SH-SY5Y (cell line): ENCODE measurements around the gene LAMC3.

Source experiments
- GATA2 ChIP-seq: IDR thresholded peaks from 2 replicates; pipeline ENCODE4 v1.6.1; 2011; ENCODE audit warnings: mild to moderate bottlenecking, low read depth, low read length
- GATA3 ChIP-seq: IDR thresholded peaks from 2 replicates; pipeline ENCODE4 v1.6.1; 2011; ENCODE audit warnings: low read depth, mild to moderate bottlenecking, low read length, moderate library complexity

DNA sequence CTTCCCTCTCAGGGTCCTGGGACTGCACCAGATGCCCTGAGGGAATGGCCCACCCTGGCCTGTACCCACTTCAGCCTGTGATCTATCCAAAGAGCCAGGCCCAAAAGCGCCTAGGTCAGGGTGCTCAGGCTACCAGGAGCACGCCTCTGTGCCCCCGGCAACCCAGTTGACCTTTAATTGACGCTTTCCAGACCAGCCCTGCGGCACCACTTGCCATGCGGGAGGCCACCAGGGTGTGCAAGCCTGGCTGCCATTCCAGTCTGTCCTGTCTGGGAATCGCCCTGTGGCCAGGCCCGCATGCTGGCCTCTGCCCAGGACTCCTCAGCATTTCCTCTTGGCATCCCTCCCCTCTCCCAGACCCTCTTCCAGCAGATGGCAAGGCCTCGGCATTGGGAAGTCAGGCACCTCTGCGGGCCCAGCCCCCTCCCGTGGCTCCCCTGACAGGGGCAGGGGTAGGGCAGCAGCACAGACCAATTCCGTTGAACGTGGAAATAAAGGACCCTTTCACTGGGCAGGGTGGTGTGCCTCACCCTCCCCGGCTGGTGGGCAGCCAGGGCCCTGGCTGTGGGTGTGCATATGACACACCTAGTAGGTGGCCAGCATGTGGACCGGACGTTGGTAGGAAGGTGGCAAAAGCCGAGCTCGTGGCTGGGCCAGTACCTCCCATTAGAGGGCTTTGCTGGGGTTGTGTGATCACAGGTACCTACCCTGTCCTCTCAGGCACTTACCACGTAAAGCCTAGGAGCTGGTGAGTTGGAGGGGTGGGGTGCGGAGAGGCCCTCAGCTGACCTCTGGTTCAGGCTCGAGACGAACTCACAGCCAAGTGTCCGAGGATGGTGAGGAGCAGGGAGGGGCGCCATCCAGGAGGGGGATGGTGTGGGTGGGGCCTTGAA is 83.8 kb downstream of the LAMC3 start:
- TF ChIP-seq GATA2: no peak
- no peak for TF ChIP-seq GATA3
